HG03457 (cell line): Measurements from ENCODE around the gene NPRL2.
A peak's percentile ranks its signal among the peaks of the same experiment; 100 is the strongest.

Experiments used
- ATAC-seq: cut with Tn5 transposase; IDR thresholded peaks from one replicate; pipeline ENCODE4 v1.9.1; 2021; ENCODE audit warnings: moderate number of reproducible peaks; ENCODE audit not compliant: unreplicated experiment

NPRL2 gene

GRCh38 chr3:50327943-50328691 is 22.5 kb downstream of the NPRL2 start, which contains the start of gene TUSC2:
TSS of gene TUSC2 (minus strand) at chr3:50328223. CDS start at chr3:50328099, 124 bp downstream.
- peak; percentile 64 for ATAC-seq

GRCh38 chr3:50327129-50327528 is 23.4 kb downstream of the NPRL2 start:
- ATAC-seq = no peak

- ATAC-seq = no peak
These were observed 24.4 kb downstream of the NPRL2 start for GRCh38 chr3:50326182-50326541.

- ATAC-seq = no peak
These were observed 24.9 kb downstream of the NPRL2 start for GRCh38 chr3:50325497-50326181.

GRCh38 chr3:50325113-50325480 is 25.5 kb downstream of the NPRL2 start:
- ATAC-seq = no peak

- ATAC-seq = no peak
These were observed 26.0 kb downstream of the NPRL2 start for GRCh38 chr3:50324351-50325112.

GRCh38 chr3:50323614-50324199 is 26.9 kb downstream of the NPRL2 start:
- ATAC-seq = no peak

GRCh38 chr3:50323092-50323600 is 27.4 kb downstream of the NPRL2 start:
- no peak for ATAC-seq

GRCh38 chr3:50322386-50323091 is 28.0 kb downstream of the NPRL2 start, which contains the start of gene HYAL2:
TSS of gene HYAL2 (minus strand) at chr3:50322745. CDS start at chr3:50320489, 2,256 bp downstream.
- ATAC-seq = no peak

- ATAC-seq = no peak
These were observed 28.5 kb downstream of the NPRL2 start for GRCh38 chr3:50322115-50322385.

GRCh38 chr3:50321336-50322114 is 29.1 kb downstream of the NPRL2 start:
- ATAC-seq = peak; percentile 47

- peak; percentile 24 for ATAC-seq
These were observed 29.7 kb downstream of the NPRL2 start for GRCh38 chr3:50320853-50321335.

GRCh38 chr3:50319894-50320625 is 30.5 kb downstream of the NPRL2 start:
- ATAC-seq = no peak

- ATAC-seq = no peak
These were observed 31.2 kb downstream of the NPRL2 start for GRCh38 chr3:50319181-50319893.

GRCh38 chr3:50318615-50319014 is 32.0 kb downstream of the NPRL2 start:
- ATAC-seq = no peak

- no peak for ATAC-seq
These were observed 32.4 kb downstream of the NPRL2 start for GRCh38 chr3:50318163-50318562.

GRCh38 chr3:50317300-50317699 is 33.3 kb downstream of the NPRL2 start:
- no peak for ATAC-seq

- no peak for ATAC-seq
These were observed 33.8 kb downstream of the NPRL2 start for GRCh38 chr3:50316657-50317242.
